Nephron (organoid): Measurements from ENCODE around the gene GATA6.

Source experiments
- H3K27ac Mint-ChIP-seq, 3 experiments: 2 replicates each; pipeline ENCODE4 v1.8.0; 2020; ENCODE audit warnings: mixed read lengths in 3 of 3, mild to moderate bottlenecking in 2 of 3, moderate library complexity in 1 of 3
- H3K27me3 Mint-ChIP-seq: 2 replicates; pipeline ENCODE4 v1.8.0; 2021; ENCODE audit warnings: low read depth, mild to moderate bottlenecking, moderate library complexity, mixed read lengths
- H3K36me3 Mint-ChIP-seq: 2 replicates; pipeline ENCODE4 v1.8.0; 2020; ENCODE audit warnings: low read depth, mixed read lengths
- H3K4me1 Mint-ChIP-seq: 2 replicates; pipeline ENCODE4 v1.8.0; 2020; ENCODE audit warnings: mixed read lengths
- H3K4me3 Mint-ChIP-seq, 3 experiments: 2 replicates each; pipeline ENCODE4 v1.8.0; 2020; ENCODE audit warnings: mild to moderate bottlenecking in 3 of 3, mixed read lengths in 3 of 3, moderate library complexity in 2 of 3
- H3K9me3 Mint-ChIP-seq: 2 replicates; pipeline ENCODE4 v1.8.0; 2020; ENCODE audit warnings: mixed read lengths
- TF ChIP-seq, protein P1 (sequence below), 3 experiments: fragments of 200-600 bp; sonication (generic); IDR thresholded peaks; one replicate each; pipeline ENCODE4 v1.5.0; 2021; ENCODE audit warnings: antibody characterized with exemption in 3 of 3; ENCODE audit not compliant: unreplicated experiment in 3 of 3

The GATA6 gene

DNA sequence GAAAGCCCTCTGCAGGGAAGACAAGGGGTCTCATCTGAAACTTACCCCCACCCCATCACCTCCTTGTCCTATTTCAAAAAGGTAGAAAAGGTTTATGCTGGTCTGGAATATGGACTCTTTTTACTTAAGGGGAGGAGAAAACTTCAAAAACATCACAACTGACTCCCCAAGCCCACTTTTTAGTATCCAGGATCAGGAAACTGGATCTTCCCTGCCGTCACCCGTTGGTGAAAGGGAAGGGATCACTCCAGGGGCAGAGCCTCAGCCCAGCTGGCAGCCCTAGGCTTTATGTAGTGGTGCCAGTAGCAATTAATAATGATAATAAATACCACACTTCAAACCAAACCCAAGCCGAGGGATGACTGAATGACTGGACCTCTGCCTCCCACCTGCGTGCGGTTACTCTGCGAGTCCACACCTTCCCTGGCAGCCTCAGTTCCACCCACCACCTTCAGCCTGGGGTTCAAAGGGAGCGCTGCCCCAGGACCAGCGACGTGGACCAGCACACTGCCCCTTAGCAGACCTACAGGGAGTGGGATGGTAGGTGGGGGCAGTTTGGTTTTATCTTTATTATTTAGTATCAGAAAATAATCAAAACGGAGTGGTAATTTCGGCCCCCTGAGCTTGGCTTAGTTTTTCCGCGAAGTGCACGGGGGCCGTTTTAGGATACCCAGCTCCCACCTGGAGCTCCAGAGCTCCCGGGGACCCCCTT lies 4.9 kb upstream of the GATA6 start:
- H3K27ac Mint-ChIP-seq: peak overlapping the region in 2 of 3 experiments; percentile 10 to 17
- H3K4me3 Mint-ChIP-seq: peak overlapping the region; percentile 59 to 65 (median 61)
- H3K27me3 Mint-ChIP-seq: peaks cover 96% of the 10 kb centered on the region
- H3K36me3 Mint-ChIP-seq: no peaks in the 10 kb centered on the region
- no peaks in the 10 kb centered on the region for H3K9me3 Mint-ChIP-seq
- H3K4me1 Mint-ChIP-seq: peaks cover 26% of the 10 kb centered on the region
- TF ChIP-seq, protein P1, sequence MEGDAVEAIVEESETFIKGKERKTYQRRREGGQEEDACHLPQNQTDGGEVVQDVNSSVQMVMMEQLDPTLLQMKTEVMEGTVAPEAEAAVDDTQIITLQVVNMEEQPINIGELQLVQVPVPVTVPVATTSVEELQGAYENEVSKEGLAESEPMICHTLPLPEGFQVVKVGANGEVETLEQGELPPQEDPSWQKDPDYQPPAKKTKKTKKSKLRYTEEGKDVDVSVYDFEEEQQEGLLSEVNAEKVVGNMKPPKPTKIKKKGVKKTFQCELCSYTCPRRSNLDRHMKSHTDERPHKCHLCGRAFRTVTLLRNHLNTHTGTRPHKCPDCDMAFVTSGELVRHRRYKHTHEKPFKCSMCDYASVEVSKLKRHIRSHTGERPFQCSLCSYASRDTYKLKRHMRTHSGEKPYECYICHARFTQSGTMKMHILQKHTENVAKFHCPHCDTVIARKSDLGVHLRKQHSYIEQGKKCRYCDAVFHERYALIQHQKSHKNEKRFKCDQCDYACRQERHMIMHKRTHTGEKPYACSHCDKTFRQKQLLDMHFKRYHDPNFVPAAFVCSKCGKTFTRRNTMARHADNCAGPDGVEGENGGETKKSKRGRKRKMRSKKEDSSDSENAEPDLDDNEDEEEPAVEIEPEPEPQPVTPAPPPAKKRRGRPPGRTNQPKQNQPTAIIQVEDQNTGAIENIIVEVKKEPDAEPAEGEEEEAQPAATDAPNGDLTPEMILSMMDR (IDR thresholded peaks at IDR 0.05; ENCODE audit: unreplicated experiment in 3 of 3): no peak

DNA sequence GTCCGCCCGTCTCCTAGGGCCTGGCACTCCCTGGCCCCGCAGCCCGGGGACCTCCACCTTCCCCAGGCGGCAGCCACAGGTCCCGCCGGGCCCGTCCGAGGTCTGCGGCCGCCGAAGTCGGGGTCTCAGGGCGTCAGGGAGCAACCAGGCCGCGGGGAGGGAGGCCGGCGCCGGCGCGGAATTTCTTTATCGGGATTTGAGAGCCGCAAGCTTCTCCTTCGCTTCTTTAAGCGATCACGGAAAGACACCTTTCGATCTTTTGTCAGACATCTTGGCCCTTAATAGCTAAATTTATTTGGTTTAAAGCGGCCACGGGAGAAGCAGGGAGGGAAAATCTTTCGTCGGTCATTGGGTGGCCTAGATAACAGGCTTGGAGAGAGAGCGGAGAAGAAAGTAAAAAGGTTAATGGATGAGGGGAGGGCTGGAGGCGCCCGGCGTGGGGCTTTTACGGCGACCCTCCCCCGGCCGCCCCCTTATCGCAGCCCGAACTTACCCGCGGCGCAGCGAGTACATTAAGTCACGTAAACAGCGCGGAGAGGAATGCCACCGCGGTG lies 4.3 kb upstream of the GATA6 start:
- H3K27me3 Mint-ChIP-seq: peaks cover 97% of the 10 kb centered on the region
- TF ChIP-seq, protein P1 (IDR thresholded peaks at IDR 0.05; ENCODE audit: unreplicated experiment in 3 of 3): no peak
- H3K27ac Mint-ChIP-seq: peak overlapping the region; percentile 61 to 91 (median 72)

DNA sequence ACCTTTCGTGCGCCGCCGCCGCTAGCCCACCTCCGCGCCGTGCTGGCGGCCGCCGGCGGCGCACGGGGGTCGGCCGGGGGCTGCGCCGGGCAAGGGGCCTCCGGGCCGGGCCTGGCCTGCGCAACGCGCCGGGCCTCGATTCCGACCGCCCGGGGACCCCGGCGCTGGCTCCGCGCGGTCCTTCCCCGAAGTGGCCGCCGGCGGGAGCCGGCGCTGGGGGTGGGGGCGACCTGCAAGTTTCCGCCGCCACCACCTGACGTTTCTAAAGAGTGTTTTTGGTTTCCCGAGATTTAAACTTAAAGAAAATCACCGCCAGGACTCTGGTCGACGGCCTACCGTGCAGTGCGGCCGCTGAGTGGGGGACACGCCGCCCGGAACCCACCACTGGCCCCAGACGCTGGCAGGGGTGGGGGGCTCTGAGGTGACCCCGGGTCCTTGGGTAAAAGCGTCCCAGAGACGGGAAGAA lies 3.8 kb upstream of the GATA6 start:
- TF ChIP-seq, protein P1 (IDR thresholded peaks at IDR 0.05; ENCODE audit: unreplicated experiment in 3 of 3): no peak
- H3K36me3 Mint-ChIP-seq: no peaks in the 10 kb centered on the region
- H3K27ac Mint-ChIP-seq: peak overlapping the region; percentile 83 to 97 (median 96)
- H3K4me1 Mint-ChIP-seq: peaks cover 26% of the 10 kb centered on the region
- no peaks in the 10 kb centered on the region for H3K9me3 Mint-ChIP-seq
- H3K4me3 Mint-ChIP-seq: peak overlapping the region; percentile 93 to 95 (median 93)
- peaks cover 97% of the 10 kb centered on the region for H3K27me3 Mint-ChIP-seq

More for the DNA sequence above, 4.3 kb upstream of the GATA6 start:
- H3K4me1 Mint-ChIP-seq: peaks cover 26% of the 10 kb centered on the region
- no peaks in the 10 kb centered on the region for H3K36me3 Mint-ChIP-seq
- H3K4me3 Mint-ChIP-seq: peak overlapping the region; percentile 83 to 91 (median 87)
- H3K9me3 Mint-ChIP-seq: no peaks in the 10 kb centered on the region

DNA sequence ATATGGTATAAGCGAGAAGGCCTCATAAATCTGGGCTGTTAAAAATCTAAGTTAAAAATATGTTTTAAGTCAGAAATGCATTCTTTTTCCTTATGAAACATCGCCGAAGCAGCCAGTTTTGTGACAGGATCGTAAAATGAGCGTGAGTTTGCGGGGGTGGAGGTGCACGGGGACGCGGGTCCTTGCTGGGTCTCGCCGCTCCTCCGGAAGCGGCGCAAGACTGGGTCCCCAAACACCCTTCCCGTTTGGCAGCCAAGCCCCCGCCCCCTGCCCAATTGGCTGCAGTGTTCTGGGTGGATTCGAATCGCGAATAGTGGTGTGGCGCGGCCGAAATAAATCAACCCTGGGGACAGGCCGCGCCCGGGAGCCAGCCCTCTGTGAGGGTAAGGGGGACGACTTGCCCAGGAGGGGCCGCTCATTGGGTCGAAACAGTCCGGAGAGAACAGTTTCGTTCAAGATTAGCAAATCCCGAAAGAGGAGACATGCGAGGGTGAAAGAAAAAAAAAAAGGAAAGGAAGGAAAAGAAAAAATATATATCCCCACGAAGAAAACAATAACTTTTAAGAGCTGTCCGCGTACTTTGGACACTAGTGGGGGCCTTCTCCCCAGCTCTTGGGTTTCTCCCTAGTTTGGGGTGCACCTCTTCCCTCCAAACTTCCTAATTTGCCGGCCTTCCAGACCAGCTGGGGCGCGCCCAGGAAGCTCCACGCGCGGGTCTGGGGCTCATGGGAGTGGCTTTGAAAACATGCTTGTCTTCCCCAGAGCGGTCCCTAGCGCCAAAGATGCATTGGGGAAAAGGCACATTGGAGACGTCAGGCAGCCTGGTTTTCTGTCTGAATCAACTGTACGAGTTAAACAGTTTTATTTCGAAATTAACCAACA lies 3.1 kb upstream of the GATA6 start:
- Mint-ChIP-seq H3K4me3 (peak overlapping the region; percentile 93 to 95 (median 93)), H3K27me3 (peaks cover 96% of the 10 kb centered on the region), H3K27ac (peak overlapping the region; percentile 83 to 97 (median 96)), H3K4me1 (peaks cover 26% of the 10 kb centered on the region), H3K9me3 (no peaks in the 10 kb centered on the region), H3K36me3 (no peaks in the 10 kb centered on the region)
- TF ChIP-seq, protein P1 (IDR thresholded peaks at IDR 0.05; ENCODE audit: unreplicated experiment in 3 of 3): no peak

DNA sequence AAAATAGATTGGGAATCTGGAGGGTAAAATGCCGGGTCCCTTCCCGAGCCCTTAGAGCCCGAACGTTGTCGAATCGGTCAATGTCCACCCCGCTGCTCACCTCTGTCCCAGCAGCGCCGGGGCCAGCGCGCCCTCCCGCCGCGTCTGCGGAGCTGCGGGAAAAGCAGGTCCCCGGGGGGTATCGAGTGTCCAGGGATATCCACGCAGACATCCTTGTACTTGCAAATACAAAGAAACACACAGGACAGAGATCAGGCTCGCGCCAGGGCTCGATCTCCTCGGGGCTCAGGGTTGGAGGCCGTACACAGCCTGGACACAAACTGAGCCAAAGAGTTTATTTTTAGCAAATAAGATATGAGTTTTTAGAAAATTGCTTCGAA lies 2.3 kb upstream of the GATA6 start:
- Mint-ChIP-seq H3K27me3 (peaks cover 88% of the 10 kb centered on the region), H3K4me1 (peaks cover 26% of the 10 kb centered on the region), H3K36me3 (no peaks in the 10 kb centered on the region), H3K9me3 (no peaks in the 10 kb centered on the region), H3K27ac (peak overlapping the region; percentile 84 to 97 (median 96)), H3K4me3 (peak overlapping the region; percentile 93 to 95 (median 93))
- TF ChIP-seq, protein P1 (IDR thresholded peaks at IDR 0.05; ENCODE audit: unreplicated experiment in 3 of 3): no peak
